Endothelial cell (in vitro differentiated cells): ENCODE measurements around the gene LILRA2. TPM values are rescaled to one million over a fixed set of nuclear protein-coding genes. Genes with fewer than 3 reads are reported as not detected.
"Not testable (repeated sequence)": the region's sequence is repeated elsewhere in the genome, so short reads cannot be mapped to it uniquely, and the experiment has no call there.

Experiments used
- DNase-seq: peaks from one replicate; pipeline ENCODE4 v3.0.0; 2021; ENCODE audit warnings: low spot score
- H3K27ac Mint-ChIP-seq: one replicate; pipeline ENCODE4 v1.8.0; 2021; ENCODE audit warnings: mixed read lengths, inconsistent platforms; ENCODE audit not compliant: unreplicated experiment
- H3K27me3 Mint-ChIP-seq: one replicate; pipeline ENCODE4 v1.8.0; 2021; ENCODE audit warnings: mild to moderate bottlenecking, moderate library complexity, mixed read lengths, inconsistent platforms; ENCODE audit not compliant: unreplicated experiment
- H3K36me3 Mint-ChIP-seq: one replicate; pipeline ENCODE4 v1.8.0; 2021; ENCODE audit warnings: mild to moderate bottlenecking, low read depth, mixed read lengths, inconsistent platforms; ENCODE audit not compliant: unreplicated experiment
- H3K4me1 Mint-ChIP-seq: one replicate; pipeline ENCODE4 v1.8.0; 2021; ENCODE audit warnings: mild to moderate bottlenecking, mixed read lengths, inconsistent platforms; ENCODE audit not compliant: unreplicated experiment
- H3K4me3 Mint-ChIP-seq: one replicate; pipeline ENCODE4 v1.8.0; 2021; ENCODE audit warnings: mild to moderate bottlenecking, mixed read lengths, inconsistent platforms; ENCODE audit not compliant: unreplicated experiment
- H3K9me3 Mint-ChIP-seq: one replicate; pipeline ENCODE4 v1.8.0; 2021; ENCODE audit warnings: mixed read lengths, inconsistent platforms; ENCODE audit not compliant: unreplicated experiment
- CTCF ChIP-seq: fragments of 200-600 bp; sonication (generic); IDR thresholded peaks from one replicate; pipeline ENCODE4 v1.5.0; 2021; ENCODE audit warnings: antibody characterized with exemption; ENCODE audit not compliant: unreplicated experiment
- total RNA-seq: library from RNA; stranded (reverse); fragmentation: NEBNext Ultra II Directional; extraction: Animal tissue kit (Norgen Biotek cat#: 25700); gene quantifications from one replicate; pipeline ENCODE4 v1.2.1, GENCODE V29; 2021; ENCODE audit not compliant: unreplicated experiment

Gene LILRA2
- total RNA-seq, 1 donor from 2014 or later = not detected

GRCh38 chr19:54594737-54595136 lies 21.1 kb downstream of the LILRA2 start:
- no peaks in the 10 kb centered on the region for H3K4me1 Mint-ChIP-seq
- TF ChIP-seq CTCF = no peak
- no peak overlapping the region for H3K27ac Mint-ChIP-seq
- H3K27me3 Mint-ChIP-seq = peaks cover 10% of the 10 kb centered on the region
- DNase-seq = no peak
- no peak overlapping the region for H3K4me3 Mint-ChIP-seq
- peaks cover 36% of the 10 kb centered on the region for H3K9me3 Mint-ChIP-seq
- H3K36me3 Mint-ChIP-seq = peaks cover 18% of the 10 kb centered on the region

- not testable (repeated sequence) for H3K27ac Mint-ChIP-seq, H3K4me3 Mint-ChIP-seq, H3K4me1 Mint-ChIP-seq, DNase-seq
- Mint-ChIP-seq H3K9me3 (peaks cover 30% of the 10 kb centered on the region), H3K36me3 (peaks cover 16% of the 10 kb centered on the region), H3K27me3 (peaks cover 13% of the 10 kb centered on the region)
These were observed 22.3 kb downstream of the LILRA2 start for GRCh38 chr19:54595680-54596436.

GRCh38 chr19:54600212-54600611 lies 26.6 kb downstream of the LILRA2 start:
- H3K4me3 Mint-ChIP-seq = no peak overlapping the region
- no peak for TF ChIP-seq CTCF
- peaks cover 32% of the 10 kb centered on the region for H3K9me3 Mint-ChIP-seq
- H3K4me1 Mint-ChIP-seq = no peaks in the 10 kb centered on the region
- H3K36me3 Mint-ChIP-seq = peaks cover 10% of the 10 kb centered on the region
- H3K27ac Mint-ChIP-seq = no peak overlapping the region
- no peak for DNase-seq
- H3K27me3 Mint-ChIP-seq = peaks cover 8% of the 10 kb centered on the region

- Mint-ChIP-seq H3K4me1 (no peaks in the 10 kb centered on the region), H3K27ac (no peak overlapping the region), H3K9me3 (peaks cover 50% of the 10 kb centered on the region), H3K27me3 (peaks cover 13% of the 10 kb centered on the region), H3K36me3 (peaks cover 7% of the 10 kb centered on the region), H3K4me3 (no peak overlapping the region)
- no peak for TF ChIP-seq CTCF
- no peak for DNase-seq
These were observed 32.6 kb downstream of the LILRA2 start for GRCh38 chr19:54606230-54606629.

- Mint-ChIP-seq H3K36me3 (peaks cover 7% of the 10 kb centered on the region), H3K27ac (peak overlapping the region; percentile 52), H3K9me3 (peaks cover 43% of the 10 kb centered on the region), H3K4me3 (no peak overlapping the region), H3K4me1 (no peaks in the 10 kb centered on the region), H3K27me3 (peaks cover 11% of the 10 kb centered on the region)
- DNase-seq = no peak
- TF ChIP-seq CTCF = no peak
These were observed 33.5 kb downstream of the LILRA2 start for GRCh38 chr19:54606891-54607784.
